SK-N-SH (cell line): ENCODE measurements around the gene USP25.

ENCODE experiments used
- EZH2phosphoT487 ChIP-seq: fragments of 200-600 bp; sonication (generic); IDR thresholded peaks from 2 replicates; pipeline ENCODE4 v1.6.1; 2017; ENCODE audit warnings: low read depth, mixed run types, mild to moderate bottlenecking, antibody characterized with exemption, moderate library complexity, borderline replicate concordance
- TF ChIP-seq, protein P1 (sequence below): fragments of 200-600 bp; sonication (generic); IDR thresholded peaks from 2 replicates; pipeline ENCODE4 v1.6.1; 2017; ENCODE audit warnings: antibody characterized with exemption, mild to moderate bottlenecking, moderate library complexity

DNA sequence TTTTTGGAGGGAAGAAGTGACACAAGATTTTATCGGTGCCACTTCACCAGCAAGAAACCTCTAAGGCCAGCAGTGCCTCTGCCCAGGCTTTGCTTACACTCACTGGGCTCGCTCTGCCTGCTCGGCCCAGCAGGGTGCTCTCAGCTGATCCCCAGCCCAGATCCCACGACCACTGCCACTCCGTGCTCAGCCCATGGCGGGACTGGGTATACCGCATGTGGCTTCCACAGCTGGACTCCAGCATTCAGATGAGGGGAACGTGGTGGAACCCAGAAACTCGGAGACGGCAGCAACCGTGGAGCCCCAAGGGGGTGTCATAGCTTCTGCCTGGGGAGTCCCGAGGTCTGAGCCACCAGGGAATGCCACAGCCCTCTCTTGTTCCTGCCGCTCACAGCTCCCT, 12.9 kb downstream of the USP25 start:
- TF ChIP-seq, protein P1, sequence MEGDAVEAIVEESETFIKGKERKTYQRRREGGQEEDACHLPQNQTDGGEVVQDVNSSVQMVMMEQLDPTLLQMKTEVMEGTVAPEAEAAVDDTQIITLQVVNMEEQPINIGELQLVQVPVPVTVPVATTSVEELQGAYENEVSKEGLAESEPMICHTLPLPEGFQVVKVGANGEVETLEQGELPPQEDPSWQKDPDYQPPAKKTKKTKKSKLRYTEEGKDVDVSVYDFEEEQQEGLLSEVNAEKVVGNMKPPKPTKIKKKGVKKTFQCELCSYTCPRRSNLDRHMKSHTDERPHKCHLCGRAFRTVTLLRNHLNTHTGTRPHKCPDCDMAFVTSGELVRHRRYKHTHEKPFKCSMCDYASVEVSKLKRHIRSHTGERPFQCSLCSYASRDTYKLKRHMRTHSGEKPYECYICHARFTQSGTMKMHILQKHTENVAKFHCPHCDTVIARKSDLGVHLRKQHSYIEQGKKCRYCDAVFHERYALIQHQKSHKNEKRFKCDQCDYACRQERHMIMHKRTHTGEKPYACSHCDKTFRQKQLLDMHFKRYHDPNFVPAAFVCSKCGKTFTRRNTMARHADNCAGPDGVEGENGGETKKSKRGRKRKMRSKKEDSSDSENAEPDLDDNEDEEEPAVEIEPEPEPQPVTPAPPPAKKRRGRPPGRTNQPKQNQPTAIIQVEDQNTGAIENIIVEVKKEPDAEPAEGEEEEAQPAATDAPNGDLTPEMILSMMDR = no peak
- TF ChIP-seq EZH2phosphoT487 = no peak
